Ishikawa (cell line): ENCODE measurements around the gene NFAM1.

Experiments used
- CEBPB ChIP-seq: IDR thresholded peaks from 2 replicates; pipeline ENCODE4 v1.6.1; 2012
- EGR1 ChIP-seq: IDR thresholded peaks from 2 replicates; pipeline ENCODE4 v1.6.1; 2012
- EP300 ChIP-seq: IDR thresholded peaks from 2 replicates; pipeline ENCODE4 v1.6.1; 2012; ENCODE audit warnings: borderline replicate concordance
- FOXM1 ChIP-seq: IDR thresholded peaks from 2 replicates; pipeline ENCODE4 v1.6.1; 2012; ENCODE audit warnings: low read depth, borderline replicate concordance
- NFIC ChIP-seq: IDR thresholded peaks from 2 replicates; pipeline ENCODE4 v1.6.1; 2012
- RAD21 ChIP-seq: IDR thresholded peaks from 2 replicates; pipeline ENCODE4 v1.6.1; 2012; ENCODE audit warnings: low read depth
- TAF1 ChIP-seq: IDR thresholded peaks from 2 replicates; pipeline ENCODE4 v1.6.1; 2012; ENCODE audit warnings: low read depth, mild to moderate bottlenecking
- TCF12 ChIP-seq: IDR thresholded peaks from 2 replicates; pipeline ENCODE4 v1.6.1; 2012; ENCODE audit warnings: low read depth
- TF ChIP-seq, protein P1 (sequence below): IDR thresholded peaks from 2 replicates; pipeline ENCODE4 v1.6.1; 2012
- TF ChIP-seq, protein P2 (sequence below): IDR thresholded peaks from 2 replicates; pipeline ENCODE4 v1.6.1; 2012
- TF ChIP-seq, protein P3 (sequence below): IDR thresholded peaks from 2 replicates; pipeline ENCODE4 v1.6.1; 2012; ENCODE audit warnings: low read depth, mild to moderate bottlenecking

DNA sequence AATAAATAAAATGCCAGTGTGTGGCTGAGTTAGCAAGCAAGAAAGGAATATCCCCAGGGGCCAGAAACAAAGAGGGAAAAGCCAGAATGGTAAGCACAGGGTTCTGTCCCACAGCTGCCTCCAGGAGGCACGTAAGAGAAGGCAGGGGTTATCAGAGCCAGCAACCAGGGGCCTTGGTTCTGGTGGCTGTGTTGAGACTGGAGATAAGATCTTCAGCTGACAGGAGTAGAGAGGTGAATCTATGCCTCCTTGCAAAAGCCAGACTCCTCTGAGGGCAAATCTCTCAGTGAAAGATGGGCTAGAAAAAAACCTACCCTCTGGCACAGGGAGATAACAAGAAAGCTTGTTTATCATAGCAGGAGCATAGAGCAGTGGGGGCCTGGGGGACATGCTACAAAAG is 29.8 kb upstream of the NFAM1 start:
- no peak for TF ChIP-seq FOXM1
- no peak for TF ChIP-seq RAD21
- TF ChIP-seq, protein P1, sequence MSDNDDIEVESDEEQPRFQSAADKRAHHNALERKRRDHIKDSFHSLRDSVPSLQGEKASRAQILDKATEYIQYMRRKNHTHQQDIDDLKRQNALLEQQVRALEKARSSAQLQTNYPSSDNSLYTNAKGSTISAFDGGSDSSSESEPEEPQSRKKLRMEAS, result no peak
- no peak for TF ChIP-seq EP300
- no peak for TF ChIP-seq TCF12
- no peak for TF ChIP-seq EGR1
- TF ChIP-seq, protein P2, sequence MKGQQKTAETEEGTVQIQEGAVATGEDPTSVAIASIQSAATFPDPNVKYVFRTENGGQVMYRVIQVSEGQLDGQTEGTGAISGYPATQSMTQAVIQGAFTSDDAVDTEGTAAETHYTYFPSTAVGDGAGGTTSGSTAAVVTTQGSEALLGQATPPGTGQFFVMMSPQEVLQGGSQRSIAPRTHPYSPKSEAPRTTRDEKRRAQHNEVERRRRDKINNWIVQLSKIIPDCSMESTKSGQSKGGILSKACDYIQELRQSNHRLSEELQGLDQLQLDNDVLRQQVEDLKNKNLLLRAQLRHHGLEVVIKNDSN, result no peak
- TF ChIP-seq, protein P3, sequence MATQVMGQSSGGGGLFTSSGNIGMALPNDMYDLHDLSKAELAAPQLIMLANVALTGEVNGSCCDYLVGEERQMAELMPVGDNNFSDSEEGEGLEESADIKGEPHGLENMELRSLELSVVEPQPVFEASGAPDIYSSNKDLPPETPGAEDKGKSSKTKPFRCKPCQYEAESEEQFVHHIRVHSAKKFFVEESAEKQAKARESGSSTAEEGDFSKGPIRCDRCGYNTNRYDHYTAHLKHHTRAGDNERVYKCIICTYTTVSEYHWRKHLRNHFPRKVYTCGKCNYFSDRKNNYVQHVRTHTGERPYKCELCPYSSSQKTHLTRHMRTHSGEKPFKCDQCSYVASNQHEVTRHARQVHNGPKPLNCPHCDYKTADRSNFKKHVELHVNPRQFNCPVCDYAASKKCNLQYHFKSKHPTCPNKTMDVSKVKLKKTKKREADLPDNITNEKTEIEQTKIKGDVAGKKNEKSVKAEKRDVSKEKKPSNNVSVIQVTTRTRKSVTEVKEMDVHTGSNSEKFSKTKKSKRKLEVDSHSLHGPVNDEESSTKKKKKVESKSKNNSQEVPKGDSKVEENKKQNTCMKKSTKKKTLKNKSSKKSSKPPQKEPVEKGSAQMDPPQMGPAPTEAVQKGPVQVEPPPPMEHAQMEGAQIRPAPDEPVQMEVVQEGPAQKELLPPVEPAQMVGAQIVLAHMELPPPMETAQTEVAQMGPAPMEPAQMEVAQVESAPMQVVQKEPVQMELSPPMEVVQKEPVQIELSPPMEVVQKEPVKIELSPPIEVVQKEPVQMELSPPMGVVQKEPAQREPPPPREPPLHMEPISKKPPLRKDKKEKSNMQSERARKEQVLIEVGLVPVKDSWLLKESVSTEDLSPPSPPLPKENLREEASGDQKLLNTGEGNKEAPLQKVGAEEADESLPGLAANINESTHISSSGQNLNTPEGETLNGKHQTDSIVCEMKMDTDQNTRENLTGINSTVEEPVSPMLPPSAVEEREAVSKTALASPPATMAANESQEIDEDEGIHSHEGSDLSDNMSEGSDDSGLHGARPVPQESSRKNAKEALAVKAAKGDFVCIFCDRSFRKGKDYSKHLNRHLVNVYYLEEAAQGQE, result no peak
- no peak for TF ChIP-seq TAF1
- TF ChIP-seq NFIC, result no peak
- TF ChIP-seq CEBPB, result no peak
